MCF 10A (cell line): Measurements from ENCODE around the gene CHPF2. TPM values are rescaled to one million over a fixed set of nuclear protein-coding genes. Genes with fewer than 3 reads are reported as not detected.

ENCODE experiments used
- BruUV-seq: library from RNA; stranded (reverse); fragments of 400-500 nt; replicated peaks from 2 replicates; lab custom pipeline; 2021; lab: Mats Ljungman, UMichigan
- CTCF ChIA-PET: fragments of 300-600 bp; sonication (Branson Sonifier 250); formaldehyde crosslinking; extraction: SDS; loops from one replicate; lab custom pipeline; 2021; ENCODE audit warnings: antibody characterized with exemption, inconsistent platforms; lab: Yijun Ruan, JAX
- POLR2A ChIA-PET: fragments of 300-600, 350-650 bp; sonication (Branson Sonifier 250); formaldehyde crosslinking; extraction: SDS; loops from one replicate; lab custom pipeline; 2020; ENCODE audit warnings: antibody characterized with exemption, inconsistent platforms; lab: Yijun Ruan, JAX
- DNase-seq: peaks from one replicate; pipeline ENCODE4 v3.0.0-alpha.2; 2018; ENCODE audit not compliant: unreplicated experiment
- H3K27ac Mint-ChIP-seq: one replicate; pipeline ENCODE4 v1.8.0; 2022; ENCODE audit warnings: mild to moderate bottlenecking, low read depth, mixed read lengths; ENCODE audit not compliant: unreplicated experiment
- H3K27me3 Mint-ChIP-seq: one replicate; pipeline ENCODE4 v1.8.0; 2022; ENCODE audit warnings: mixed read lengths; ENCODE audit not compliant: insufficient read depth, unreplicated experiment
- H3K36me3 Mint-ChIP-seq: one replicate; pipeline ENCODE4 v1.8.0; 2022; ENCODE audit warnings: mild to moderate bottlenecking, moderate library complexity, mixed read lengths; ENCODE audit not compliant: insufficient read depth, unreplicated experiment
- H3K4me1 Mint-ChIP-seq: one replicate; pipeline ENCODE4 v1.8.0; 2022; ENCODE audit warnings: mixed read lengths; ENCODE audit not compliant: insufficient read depth, unreplicated experiment
- H3K4me3 Mint-ChIP-seq: one replicate; pipeline ENCODE4 v1.8.0; 2022; ENCODE audit warnings: mild to moderate bottlenecking, moderate library complexity, mixed read lengths; ENCODE audit not compliant: unreplicated experiment
- H3K9me3 Mint-ChIP-seq: one replicate; pipeline ENCODE4 v1.8.0; 2022; ENCODE audit warnings: mixed read lengths; ENCODE audit not compliant: unreplicated experiment
- intact Hi-C: fragments of 100-400 bp; cut with micrococcal nuclease; formaldehyde crosslinking; loops from 2 replicates; pipeline ENCODE4 v1.14.1; 2022
- total RNA-seq: library from RNA; stranded (reverse); gene quantifications from 2 replicates; pipeline ENCODE4 v1.2.3, GENCODE V29; 2022
- TF ChIP-seq, protein P1 (sequence below): fragments of 200-600 bp; IDR thresholded peaks from one replicate; pipeline ENCODE4 v1.8.0; 2022; ENCODE audit warnings: antibody characterized with exemption, mild to moderate bottlenecking; ENCODE audit not compliant: unreplicated experiment

Gene CHPF2
- total RNA-seq, 1 experiment from 2014 or later: 28.2 TPM

DNA sequence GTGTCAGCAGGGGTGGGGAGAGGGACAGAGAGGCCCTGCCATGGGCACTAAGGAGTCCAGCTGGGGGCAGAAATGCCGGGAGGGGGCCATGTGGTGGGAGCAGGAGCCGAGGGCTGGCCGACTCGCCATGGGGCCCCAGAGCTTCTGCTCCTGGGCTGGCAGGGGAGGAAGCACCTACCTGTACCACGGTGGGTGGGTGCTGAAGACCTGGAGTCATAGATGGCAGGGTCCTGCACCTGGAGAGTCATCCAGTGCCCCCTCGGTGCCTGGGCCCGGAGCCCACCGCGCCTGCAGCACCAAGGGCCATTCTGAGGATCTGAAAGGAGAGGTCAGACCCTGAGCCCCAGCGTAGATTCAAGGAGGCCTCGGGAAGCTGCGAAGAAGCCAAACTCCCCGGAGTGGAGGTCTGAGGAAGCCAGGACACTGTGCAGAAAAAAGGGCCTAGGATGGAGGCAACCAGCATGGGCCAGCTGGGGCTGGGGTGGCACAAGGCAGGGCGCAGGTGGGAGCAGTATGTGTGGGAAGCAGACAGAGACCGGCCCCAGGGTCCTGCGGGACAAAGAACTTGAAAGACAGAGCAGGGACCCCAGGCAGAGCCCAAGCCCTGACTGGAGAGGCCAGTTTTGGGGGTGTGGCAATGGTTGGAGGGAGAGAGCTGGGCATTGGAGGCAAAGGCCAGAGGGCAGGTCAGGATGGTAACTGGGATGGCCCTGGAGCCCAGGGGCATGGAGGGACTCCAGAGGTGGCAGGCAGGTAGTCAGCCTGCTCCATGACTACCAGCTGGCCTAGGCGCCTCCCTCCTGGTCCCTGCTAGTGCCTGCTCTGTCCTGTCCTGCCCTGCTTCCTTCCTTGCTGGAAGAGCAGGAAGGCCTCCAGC is 42.9 kb downstream of the CHPF2 start:
- peaks cover 6% of the 10 kb centered on the region for H3K4me1 Mint-ChIP-seq
- DNase-seq: no peak
- POLR2A ChIA-PET: interaction anchor here (0.7 kb wide), 1 partner anchor 43 kb away, joined by 3 read pairs; no protein-coding TSS in a partner anchor
- intact Hi-C loops: no loop called here
- H3K27me3 Mint-ChIP-seq: peaks cover 11% of the 10 kb centered on the region
- TF ChIP-seq, protein P1, sequence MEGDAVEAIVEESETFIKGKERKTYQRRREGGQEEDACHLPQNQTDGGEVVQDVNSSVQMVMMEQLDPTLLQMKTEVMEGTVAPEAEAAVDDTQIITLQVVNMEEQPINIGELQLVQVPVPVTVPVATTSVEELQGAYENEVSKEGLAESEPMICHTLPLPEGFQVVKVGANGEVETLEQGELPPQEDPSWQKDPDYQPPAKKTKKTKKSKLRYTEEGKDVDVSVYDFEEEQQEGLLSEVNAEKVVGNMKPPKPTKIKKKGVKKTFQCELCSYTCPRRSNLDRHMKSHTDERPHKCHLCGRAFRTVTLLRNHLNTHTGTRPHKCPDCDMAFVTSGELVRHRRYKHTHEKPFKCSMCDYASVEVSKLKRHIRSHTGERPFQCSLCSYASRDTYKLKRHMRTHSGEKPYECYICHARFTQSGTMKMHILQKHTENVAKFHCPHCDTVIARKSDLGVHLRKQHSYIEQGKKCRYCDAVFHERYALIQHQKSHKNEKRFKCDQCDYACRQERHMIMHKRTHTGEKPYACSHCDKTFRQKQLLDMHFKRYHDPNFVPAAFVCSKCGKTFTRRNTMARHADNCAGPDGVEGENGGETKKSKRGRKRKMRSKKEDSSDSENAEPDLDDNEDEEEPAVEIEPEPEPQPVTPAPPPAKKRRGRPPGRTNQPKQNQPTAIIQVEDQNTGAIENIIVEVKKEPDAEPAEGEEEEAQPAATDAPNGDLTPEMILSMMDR: no peak
- peaks cover 4% of the 10 kb centered on the region for H3K36me3 Mint-ChIP-seq
- CTCF ChIA-PET: interaction anchor here (0.6 to 1.2 kb wide), 4 partner anchors 32 to 68 kb away, joined by 3 read pairs; no protein-coding TSS in a partner anchor
- BruUV-seq: no TSS peak
- H3K4me3 Mint-ChIP-seq: peak overlapping the region; percentile 41
- H3K9me3 Mint-ChIP-seq: no peaks in the 10 kb centered on the region
- no peak overlapping the region for H3K27ac Mint-ChIP-seq

DNA sequence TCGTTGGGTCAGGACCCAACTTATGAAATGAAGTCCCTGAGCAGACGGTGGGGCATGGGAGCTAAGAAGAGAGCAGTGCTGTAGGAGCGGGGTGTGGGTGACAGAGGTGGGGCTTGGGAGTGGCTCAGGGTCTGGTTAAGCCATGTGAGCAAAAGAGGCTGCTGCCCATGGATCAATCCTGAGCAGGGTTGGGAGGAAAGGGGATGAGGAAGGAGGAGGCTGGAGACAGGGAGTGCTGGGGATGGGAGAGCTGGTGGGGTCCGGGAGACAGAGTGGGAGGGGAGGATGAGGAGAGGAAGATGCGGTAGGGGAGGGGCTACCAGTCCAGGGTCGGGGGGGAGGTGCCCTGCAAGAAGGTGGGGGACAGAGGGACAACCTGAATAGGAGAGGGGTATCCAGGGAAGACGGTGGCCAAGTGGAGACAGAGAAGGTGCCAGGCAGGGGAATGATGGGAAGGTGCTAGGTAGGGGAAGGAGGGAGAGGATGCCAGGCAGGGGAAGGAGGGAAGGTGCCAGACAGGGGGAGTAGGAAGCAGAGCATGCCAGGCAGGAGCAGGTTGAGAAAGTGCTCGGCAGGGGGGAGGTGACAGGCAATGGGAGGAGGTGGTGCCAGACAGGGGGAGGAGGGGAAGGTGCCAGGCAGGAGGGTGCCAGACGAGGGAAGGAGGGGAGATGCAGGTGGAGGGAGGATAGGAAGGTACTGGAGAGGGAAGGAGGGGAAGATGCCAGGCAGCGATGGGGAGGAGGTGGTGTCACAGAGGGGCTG is 43.7 kb downstream of the CHPF2 start:
- peak overlapping the region; percentile 41 for H3K4me3 Mint-ChIP-seq
- intact Hi-C loops: no loop called here
- CTCF ChIA-PET: interaction anchor here (0.6 kb wide), 3 partner anchors 33 to 67 kb away, joined by 3 read pairs; no protein-coding TSS in a partner anchor
- H3K9me3 Mint-ChIP-seq: no peaks in the 10 kb centered on the region
- TF ChIP-seq, protein P1: no peak
- no TSS peak for BruUV-seq
- peaks cover 19% of the 10 kb centered on the region for H3K27me3 Mint-ChIP-seq
- H3K36me3 Mint-ChIP-seq: peaks cover 4% of the 10 kb centered on the region
- peak; percentile 3 for DNase-seq
- H3K27ac Mint-ChIP-seq: no peak overlapping the region
- H3K4me1 Mint-ChIP-seq: peaks cover 6% of the 10 kb centered on the region
- POLR2A ChIA-PET: interaction anchor here (0.7 kb wide), 1 partner anchor 42 kb away, joined by 3 read pairs; no protein-coding TSS in a partner anchor

DNA sequence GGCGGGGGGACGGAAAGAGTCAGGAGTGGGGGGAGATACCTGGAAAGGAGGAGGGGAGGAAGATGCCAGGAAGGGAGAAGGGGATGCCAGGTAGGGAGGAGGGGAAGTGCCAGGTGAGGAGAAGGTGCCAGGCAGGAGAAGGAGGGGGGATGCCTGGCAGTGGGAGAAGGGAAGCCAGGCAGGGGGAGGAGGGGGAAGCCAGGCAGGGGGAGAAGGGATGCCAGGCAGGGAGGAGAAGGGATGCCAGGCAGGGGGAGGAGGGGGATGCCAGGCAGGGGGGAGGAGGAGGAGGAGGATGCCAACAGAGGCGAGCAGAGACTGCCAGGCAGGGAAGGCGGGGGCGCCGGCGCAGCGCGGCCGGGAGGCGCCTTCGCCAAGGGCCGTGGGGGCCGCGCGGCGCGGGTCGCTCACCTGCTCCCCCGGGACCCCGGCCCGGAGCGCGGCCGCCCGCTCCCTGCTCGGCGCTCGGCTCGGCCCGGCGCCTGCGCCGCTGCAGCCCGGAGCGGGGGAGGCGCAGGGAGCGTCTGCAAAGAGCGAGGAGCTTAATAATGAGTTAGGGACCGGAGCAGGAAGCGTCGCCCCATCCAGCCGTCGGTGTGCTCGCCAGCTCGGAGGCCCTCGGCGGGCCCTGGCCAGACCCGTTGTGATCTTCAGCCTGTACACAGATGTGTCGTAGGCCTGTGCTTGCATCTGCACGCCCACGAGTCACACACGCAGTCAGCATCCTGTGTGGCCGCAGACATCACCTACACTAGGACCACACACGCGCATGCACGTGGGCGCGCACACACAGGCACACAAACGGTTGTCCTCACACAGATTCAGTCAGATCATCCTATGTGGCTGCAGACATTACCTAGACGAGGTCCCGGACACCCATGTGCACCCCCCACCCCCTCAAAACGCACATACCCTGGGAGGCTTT is 44.6 kb downstream of the CHPF2 start:
- intact Hi-C loops: no loop called here
- no peak overlapping the region for H3K27ac Mint-ChIP-seq
- ChIA-PET CTCF (interaction anchor here (1.1 kb wide), 1 partner anchor 33 kb away, joined by 5 read pairs; no protein-coding TSS in a partner anchor), POLR2A (interaction anchor here (0.6 to 0.8 kb wide), 3 partner anchors 17 to 51 kb away, joined by 3 read pairs; no protein-coding TSS in a partner anchor)
- H3K27me3 Mint-ChIP-seq: peaks cover 28% of the 10 kb centered on the region
- BruUV-seq: no TSS peak
- peak overlapping the region; percentile 41 for H3K4me3 Mint-ChIP-seq
- H3K9me3 Mint-ChIP-seq: no peaks in the 10 kb centered on the region
- peaks cover 4% of the 10 kb centered on the region for H3K36me3 Mint-ChIP-seq
- peak; percentile 57 for DNase-seq
- TF ChIP-seq, protein P1: no peak
- peaks cover 6% of the 10 kb centered on the region for H3K4me1 Mint-ChIP-seq
